ENCODE measurements around the gene FABP1.

FABP1 gene

GRCh38 chr2:88100489-88100858, 27.4 kb downstream of the FABP1 start:
- Histone ChIP-seq H3K9ac (no peak overlapping the region), H3K27me3 (no peaks in the 10 kb centered on the region), H3K27ac (no peak overlapping the region), H4K20me1 (no peaks in the 10 kb centered on the region), H3K4me3 (no peak overlapping the region), H3K4me1 (no peaks in the 10 kb centered on the region), H3K4me2 (no peak overlapping the region), H3K36me3 (no peaks in the 10 kb centered on the region), H3K9me3 (replicated peaks in 1 of 11) (no peaks in the 10 kb centered on the region)
- no peak for TF ChIP-seq Cebpa-rat (IDR thresholded peaks at IDR 0.05)

GRCh38 chr2:88099798-88100488, 27.9 kb downstream of the FABP1 start:
- TF ChIP-seq Cebpa-rat (IDR thresholded peaks at IDR 0.05), result no peak
- H3K27me3 ChIP-seq, result no peaks in the 10 kb centered on the region

DNA sequence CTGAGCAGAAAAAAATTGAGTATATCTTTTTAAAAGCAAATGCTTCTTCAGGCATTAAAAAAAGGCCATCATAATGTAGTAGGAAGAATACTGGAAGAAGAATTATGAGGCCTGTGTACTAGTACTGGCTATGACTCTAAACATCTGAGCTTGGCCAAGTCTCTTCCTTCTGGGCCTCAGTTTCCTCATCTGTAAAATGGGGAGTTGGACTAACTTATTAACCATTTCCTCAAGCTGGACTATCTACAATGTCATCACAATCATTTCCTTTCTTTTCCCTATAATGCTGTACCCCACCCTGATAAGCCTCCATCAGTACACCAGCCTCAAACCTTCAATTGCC, 29.3 kb downstream of the FABP1 start:
- Histone ChIP-seq H3K9ac (no peak overlapping the region), H3K4me3 (no peak overlapping the region), H3K4me1 (no peaks in the 10 kb centered on the region), H3K4me2 (no peak overlapping the region), H3K36me3 (no peaks in the 10 kb centered on the region), H3K27me3 (no peaks in the 10 kb centered on the region), H3K9me3 (replicated peaks in 1 of 11) (no peaks in the 10 kb centered on the region), H4K20me1 (no peaks in the 10 kb centered on the region), H3K27ac (no peak overlapping the region)
- TF ChIP-seq Cebpa-rat (IDR thresholded peaks at IDR 0.05), result no peak

More at GRCh38 chr2:88099798-88100488, 27.9 kb downstream of the FABP1 start:
- no peaks in the 10 kb centered on the region for H3K36me3 ChIP-seq
- no peak overlapping the region for H3K9ac ChIP-seq
- no peaks in the 10 kb centered on the region for H3K4me1 ChIP-seq
- H4K20me1 ChIP-seq, result no peaks in the 10 kb centered on the region
- H3K9me3 ChIP-seq (replicated peaks in 1 of 11), result no peaks in the 10 kb centered on the region
- H3K27ac ChIP-seq, result no peak overlapping the region
- H3K4me3 ChIP-seq, result no peak overlapping the region
- no peak overlapping the region for H3K4me2 ChIP-seq

DNA sequence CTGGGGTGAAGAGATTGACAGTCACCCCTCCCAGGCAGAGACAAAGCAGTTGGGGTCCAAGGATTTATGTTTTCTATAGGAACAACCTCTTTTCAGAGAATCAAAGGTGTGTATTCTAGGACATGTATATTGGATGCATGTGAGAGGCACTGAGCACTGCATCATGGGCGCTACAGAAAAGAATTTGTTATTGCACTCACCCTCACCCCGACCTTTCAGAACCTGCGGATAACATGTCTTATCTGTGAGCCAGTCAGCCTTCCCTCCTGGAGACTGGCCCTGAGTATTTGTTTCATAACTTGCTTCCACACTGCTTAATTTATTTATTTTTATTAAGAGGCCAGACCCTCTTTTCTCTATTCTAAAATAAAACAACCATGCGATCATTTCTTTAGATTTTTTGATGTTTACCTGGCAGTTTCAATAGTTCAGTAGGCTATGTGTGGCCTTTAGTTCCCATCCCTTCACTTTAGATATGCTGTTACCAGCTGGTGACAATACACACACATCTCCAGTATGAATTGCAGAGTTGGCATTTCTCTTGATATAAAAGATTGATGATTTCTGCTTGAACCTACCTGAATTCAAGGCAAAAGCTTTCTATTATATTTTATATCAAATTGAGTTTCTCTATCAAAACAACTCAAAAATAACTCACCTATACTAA, 29.8 kb downstream of the FABP1 start:
- no peak for TF ChIP-seq Cebpa-rat (IDR thresholded peaks at IDR 0.05)

GRCh38 chr2:88097192-88097591, 30.7 kb downstream of the FABP1 start:
- H3K9me3 ChIP-seq (replicated peaks in 1 of 11), result no peaks in the 10 kb centered on the region
- H4K20me1 ChIP-seq, result no peaks in the 10 kb centered on the region
- H3K4me2 ChIP-seq, result no peak overlapping the region
- no peak overlapping the region for H3K9ac ChIP-seq
- no peaks in the 10 kb centered on the region for H3K36me3 ChIP-seq
- no peak overlapping the region for H3K27ac ChIP-seq
- no peaks in the 10 kb centered on the region for H3K4me1 ChIP-seq
- H3K27me3 ChIP-seq, result no peaks in the 10 kb centered on the region
- no peak for TF ChIP-seq Cebpa-rat (IDR thresholded peaks at IDR 0.05)
- H3K4me3 ChIP-seq, result no peak overlapping the region

More for the DNA sequence above, 29.8 kb downstream of the FABP1 start:
- H3K4me2 ChIP-seq, result no peak overlapping the region
- H3K9me3 ChIP-seq (replicated peaks in 1 of 11), result no peaks in the 10 kb centered on the region
- H3K4me1 ChIP-seq, result no peaks in the 10 kb centered on the region
- H3K4me3 ChIP-seq, result no peak overlapping the region
- H3K36me3 ChIP-seq, result no peaks in the 10 kb centered on the region
- H3K27me3 ChIP-seq, result no peaks in the 10 kb centered on the region
- no peaks in the 10 kb centered on the region for H4K20me1 ChIP-seq
- no peak overlapping the region for H3K9ac ChIP-seq
- no peak overlapping the region for H3K27ac ChIP-seq

GRCh38 chr2:88096708-88097107, 31.2 kb downstream of the FABP1 start:
- H3K27ac ChIP-seq, result no peak overlapping the region
- H3K27me3 ChIP-seq, result no peaks in the 10 kb centered on the region
- H4K20me1 ChIP-seq, result no peaks in the 10 kb centered on the region
- no peaks in the 10 kb centered on the region for H3K9me3 ChIP-seq (replicated peaks in 1 of 11)
- H3K4me1 ChIP-seq, result peaks cover 0 to 3% (median 0%) of the 10 kb centered on the region in 10 experiments; a peak in 2 of 20 replicates
- H3K36me3 ChIP-seq, result no peaks in the 10 kb centered on the region
- H3K4me2 ChIP-seq, result no peak overlapping the region
- no peak overlapping the region for H3K9ac ChIP-seq
- no peak for TF ChIP-seq Cebpa-rat (IDR thresholded peaks at IDR 0.05)
- H3K4me3 ChIP-seq, result no peak overlapping the region

DNA sequence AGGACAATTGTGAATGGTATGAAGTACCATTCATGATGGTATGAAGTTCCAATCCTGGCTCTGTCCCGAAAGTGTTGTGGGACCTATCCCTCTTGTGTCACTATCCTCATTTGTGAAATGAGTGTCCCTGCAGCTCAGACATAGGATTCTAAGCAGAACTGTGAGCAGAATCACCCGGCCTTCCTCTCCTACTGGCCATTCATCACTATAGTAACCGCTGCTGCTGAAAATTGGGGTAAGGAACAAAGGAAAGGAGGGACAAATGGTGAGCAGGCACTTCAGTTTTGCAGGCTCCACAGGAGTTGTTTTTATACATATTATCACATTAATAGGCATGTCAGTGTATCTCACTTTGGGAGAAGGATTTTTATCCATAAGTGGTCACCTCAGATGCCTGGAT, 32.8 kb downstream of the FABP1 start:
- TF ChIP-seq Cebpa-rat (IDR thresholded peaks at IDR 0.05), result no peak
- H4K20me1 ChIP-seq, result no peaks in the 10 kb centered on the region
- no peak overlapping the region for H3K4me2 ChIP-seq
- H3K4me3 ChIP-seq, result no peak overlapping the region
- H3K36me3 ChIP-seq, result no peaks in the 10 kb centered on the region
- H3K4me1 ChIP-seq, result peaks cover 11 to 18% (median 13%) of the 10 kb centered on the region in 10 experiments
- H3K9me3 ChIP-seq (replicated peaks in 1 of 11), result no peaks in the 10 kb centered on the region
- no peak overlapping the region for H3K9ac ChIP-seq
- no peak overlapping the region for H3K27ac ChIP-seq
- H3K27me3 ChIP-seq, result no peaks in the 10 kb centered on the region

DNA sequence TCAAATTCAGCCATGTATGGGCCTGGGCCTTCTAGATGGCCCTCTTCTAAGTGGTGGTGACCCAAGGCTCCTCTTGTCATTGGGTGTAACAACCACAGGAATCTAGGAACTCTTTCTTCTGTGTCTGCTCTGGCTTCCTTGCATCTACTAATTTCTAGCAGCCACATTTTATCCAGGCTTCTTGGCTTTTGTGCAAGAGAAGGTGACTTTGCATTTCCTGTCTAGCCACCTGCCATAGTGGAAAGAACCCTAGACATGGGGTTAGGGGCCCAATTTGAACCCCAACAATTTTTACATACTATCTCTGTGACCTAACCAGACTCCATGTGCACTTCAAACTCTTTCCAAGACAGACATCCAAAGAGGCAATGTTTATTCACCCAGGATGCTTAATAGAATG, 35.1 kb downstream of the FABP1 start:
- no peak for TF ChIP-seq Cebpa-rat (IDR thresholded peaks at IDR 0.05)

GRCh38 chr2:88091943-88092342, 35.9 kb downstream of the FABP1 start:
- Histone ChIP-seq H3K9me3 (replicated peaks in 1 of 11) (no peaks in the 10 kb centered on the region), H4K20me1 (no peaks in the 10 kb centered on the region), H3K4me2 (peak overlapping the region in 2 of 11 experiments; percentile 11 to 20; a peak in 2 of 22 replicates), H3K27me3 (no peaks in the 10 kb centered on the region), H3K36me3 (no peaks in the 10 kb centered on the region), H3K4me3 (no peak overlapping the region), H3K27ac (no peak overlapping the region), H3K9ac (no peak overlapping the region), H3K4me1 (peaks cover 11 to 19% (median 14%) of the 10 kb centered on the region in 10 experiments)
- TF ChIP-seq Cebpa-rat (IDR thresholded peaks at IDR 0.05), result no peak

More for the DNA sequence above, 35.1 kb downstream of the FABP1 start:
- H3K4me1 ChIP-seq, result peaks cover 11 to 19% (median 14%) of the 10 kb centered on the region in 10 experiments
- H4K20me1 ChIP-seq, result no peaks in the 10 kb centered on the region
- no peaks in the 10 kb centered on the region for H3K9me3 ChIP-seq (replicated peaks in 1 of 11)
- no peaks in the 10 kb centered on the region for H3K36me3 ChIP-seq
- H3K27me3 ChIP-seq, result no peaks in the 10 kb centered on the region
- no peak overlapping the region for H3K27ac ChIP-seq
- no peak overlapping the region for H3K9ac ChIP-seq
- H3K4me3 ChIP-seq, result no peak overlapping the region
- no peak overlapping the region for H3K4me2 ChIP-seq

Measured in BLaER1 treated with 17β-estradiol and CSF1 and Interleukin-3, amounts not matched to agents 10 nM and 100 nM (cell line).